T-helper 2 cell (primary cell): ENCODE measurements around the gene CCDC144A.
"Not testable (repeated sequence)": the region's sequence is repeated elsewhere in the genome, so short reads cannot be mapped to it uniquely, and the experiment has no call there.

Experiments used
- DNase-seq, 5 experiments: peaks; one replicate each; pipeline versions ENCODE4 v3.0.0 to v3.0.0-alpha.2; 2012 to 2022

The CCDC144A gene

DNA sequence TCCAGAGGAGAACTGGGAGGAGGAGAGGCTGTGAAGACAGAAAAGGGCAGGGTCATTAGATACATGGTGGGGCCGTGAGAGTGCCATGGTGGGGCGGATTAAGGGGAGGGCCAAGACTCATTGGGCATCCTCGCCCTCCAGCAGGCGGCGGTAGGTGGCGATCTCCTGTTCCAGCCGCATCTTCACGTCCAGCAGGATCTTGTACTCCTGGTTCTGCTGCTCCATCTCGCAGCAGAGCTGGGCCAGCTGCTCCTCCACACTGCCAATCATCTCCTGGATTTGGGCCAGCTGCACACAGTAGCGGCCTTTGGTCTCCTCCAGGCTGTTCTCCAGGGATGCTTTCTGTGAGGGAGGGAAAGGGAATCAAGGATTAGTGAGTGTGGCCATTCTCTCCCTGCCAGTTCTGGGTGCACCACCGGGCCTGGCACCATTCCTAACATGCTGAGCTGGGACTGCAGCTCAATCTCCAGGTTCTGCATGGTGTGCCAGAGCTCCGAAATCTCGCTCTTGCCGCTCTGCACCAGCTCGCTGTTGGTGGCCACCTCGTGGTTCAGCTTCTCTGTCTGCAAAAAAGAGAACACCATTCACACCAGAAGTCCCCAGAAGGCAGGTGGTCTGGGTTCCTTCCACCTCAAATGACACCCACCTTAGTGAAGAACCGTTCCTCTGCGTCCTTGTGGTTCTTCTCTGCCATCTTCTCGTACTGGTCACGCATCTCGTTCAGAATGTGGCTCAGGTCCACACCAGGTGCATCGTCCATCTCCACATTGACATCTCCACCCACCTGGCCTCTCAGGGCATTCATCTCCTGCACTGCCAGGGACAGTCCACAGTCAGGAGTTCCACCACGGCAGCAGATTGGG, 129.0 kb downstream of the CCDC144A start:
- DNase-seq, result no peak

- DNase-seq, result no peak
Measured at GRCh38 chr17:16820161-16820877, 130.3 kb downstream of the CCDC144A start.

GRCh38 chr17:16820979-16821543, 131.0 kb downstream of the CCDC144A start:
- no peak for DNase-seq

DNA sequence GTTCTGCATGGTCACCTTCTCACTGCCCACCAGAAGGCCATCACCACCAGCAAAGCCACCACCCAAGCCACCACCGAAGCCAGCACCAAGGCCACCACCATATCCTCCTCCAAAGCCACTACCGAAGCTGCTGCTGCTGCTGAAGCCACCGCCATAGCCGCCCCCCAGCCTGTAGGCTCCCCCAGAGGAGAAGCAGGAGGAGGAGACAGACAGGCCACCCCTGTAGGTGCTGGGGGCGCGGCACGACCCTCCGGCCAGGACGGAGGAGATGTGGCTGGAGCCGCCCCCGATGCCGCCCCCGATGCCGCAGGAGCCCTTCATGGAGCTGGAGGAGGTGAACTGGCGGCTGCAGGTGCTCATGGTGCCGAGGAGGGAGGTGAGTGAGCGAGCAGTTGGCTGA, 132.1 kb downstream of the CCDC144A start:
- not testable (repeated sequence) for DNase-seq

DNA sequence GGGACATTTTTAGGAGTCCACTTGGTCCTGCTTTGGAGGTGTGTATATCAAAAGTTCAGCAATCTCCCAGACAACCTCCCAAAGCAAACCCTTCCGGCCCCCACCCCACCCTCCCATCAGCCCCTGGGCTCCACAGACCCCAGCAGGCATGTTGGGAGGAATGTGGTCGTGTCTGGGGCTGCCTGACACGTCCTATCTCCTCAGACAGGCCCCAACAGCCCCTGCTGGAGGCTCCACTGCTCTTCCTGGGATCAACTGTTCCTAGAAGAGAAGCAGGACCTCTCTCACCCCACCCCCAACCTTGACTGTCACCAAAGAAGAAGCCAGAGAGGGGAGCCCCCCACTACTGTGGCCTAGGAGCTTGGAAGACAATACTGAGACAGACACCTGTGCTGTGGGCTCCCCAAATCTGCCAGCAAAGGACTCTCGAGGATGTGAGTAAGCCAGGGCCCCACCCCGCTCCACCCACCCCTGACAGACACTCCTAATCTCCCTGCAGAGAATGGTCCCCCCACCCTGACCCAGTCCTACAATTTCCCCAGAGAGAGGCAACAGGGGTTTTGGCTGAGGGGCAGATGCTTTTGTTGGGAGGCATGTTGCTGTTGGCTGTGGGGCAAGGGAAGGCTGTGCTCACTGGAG, 133.8 kb downstream of the CCDC144A start:
- not testable (repeated sequence) for DNase-seq
